HepG2 (cell line): ENCODE measurements around the gene IQCK.

Experiments used
- ATF1 ChIP-seq: IDR thresholded peaks from 2 replicates; pipeline ENCODE4 v1.6.1; 2016; ENCODE audit warnings: mild to moderate bottlenecking, control low read depth
- BCLAF1 ChIP-seq: fragments of 450-650 bp; IDR thresholded peaks from 2 replicates; pipeline ENCODE4 v1.6.1; 2017; ENCODE audit warnings: mild to moderate bottlenecking
- CTCF ChIP-seq: sonication (generic); formaldehyde crosslinking; IDR thresholded peaks from 2 replicates; pipeline ENCODE4 v1.5.0; 2020; ENCODE audit warnings: mild to moderate bottlenecking, missing genetic modification reagents, moderate library complexity
- RFX5 ChIP-seq: IDR thresholded peaks from 2 replicates; pipeline ENCODE4 v1.6.1; 2011; ENCODE audit warnings: low read depth, low read length, improper control_type of control experiment
- SALL1 ChIP-seq: sonication (generic); formaldehyde crosslinking; IDR thresholded peaks from 2 replicates; pipeline ENCODE4 v1.8.0; 2022; ENCODE audit warnings: mild to moderate bottlenecking, missing genetic modification reagents
- SP1 ChIP-seq, 2 experiments: fragments of 450-650 bp in 1 of 2; sonication (generic) in 1 of 2; formaldehyde crosslinking in 1 of 2; IDR thresholded peaks; 2 replicates each; pipeline versions ENCODE4 v1.4.0 to v1.6.1; 2016 to 2020; ENCODE audit warnings: missing genetic modification reagents in 1 of 2
- TFAP4 ChIP-seq: sonication (generic); IDR thresholded peaks from 2 replicates; pipeline ENCODE4 v1.6.1; 2016; ENCODE audit warnings: low read depth, borderline replicate concordance
- ZNF224 ChIP-seq: sonication (generic); formaldehyde crosslinking; IDR thresholded peaks from 2 replicates; pipeline ENCODE4 v1.5.0; 2020; ENCODE audit warnings: mild to moderate bottlenecking, missing genetic modification reagents
- ZNF274 ChIP-seq: sonication (generic); formaldehyde crosslinking; IDR thresholded peaks from 2 replicates; pipeline ENCODE4 v1.5.1; 2020; ENCODE audit warnings: mild to moderate bottlenecking, missing genetic modification reagents
- ZNF792 ChIP-seq: IDR thresholded peaks from 2 replicates; pipeline ENCODE4 v1.6.1; 2016
- ZSCAN5A ChIP-seq: sonication (generic); formaldehyde crosslinking; IDR thresholded peaks from 2 replicates; pipeline ENCODE4 v1.8.0; 2022; ENCODE audit warnings: mild to moderate bottlenecking, missing genetic modification reagents, borderline replicate concordance

GRCh38 chr16:19833176-19833575 lies 115.1 kb downstream of the IQCK start:
- no peak for TF ChIP-seq ZNF274 (CRISPR knock-in tag)
- no peak for TF ChIP-seq ZNF224
- TF ChIP-seq TFAP4: no peak
- TF ChIP-seq RFX5: no peak
- TF ChIP-seq BCLAF1: no peak
- TF ChIP-seq SALL1 (CRISPR knock-in tag): no peak
- no peak for TF ChIP-seq CTCF (CRISPR knock-in tag)
- no peak for TF ChIP-seq ZSCAN5A (CRISPR knock-in tag)
- no peak for TF ChIP-seq ATF1 (CRISPR knock-in tag)
- TF ChIP-seq ZNF792: no peak
- TF ChIP-seq SP1 (IDR thresholded peaks at IDR 0.05): no peak
- no peak for TF ChIP-seq SP1 (CRISPR knock-in tag; IDR thresholded peaks at IDR 0.05)
